Upper lobe of left lung (tissue), 4 donors: ENCODE measurements around the gene FOXP1.

Source experiments
- CTCF ChIP-seq, 6 experiments: fragments of 450-650 bp in 4 of 6; fragments of 200-600 bp in 2 of 6; sonication (generic) in 2 of 6; IDR thresholded peaks; one replicate each; pipeline ENCODE4 v1.5.1; 2016 to 2019; ENCODE audit warnings: antibody characterized with exemption in 6 of 6
- EP300 ChIP-seq, 4 donors: sonication (generic); formaldehyde crosslinking; IDR thresholded peaks; one replicate each; pipeline ENCODE4 v1.5.1; 2017; ENCODE audit warnings: antibody characterized with exemption in 4 of 4, control low read depth in 2 of 4
- POLR2A ChIP-seq, 4 donors: fragments of 450-650 bp; IDR thresholded peaks; one replicate each; pipeline ENCODE4 v1.5.1; 2016 to 2017; ENCODE audit warnings: antibody characterized with exemption in 4 of 4, mild to moderate bottlenecking in 2 of 4

- TF ChIP-seq CTCF (IDR thresholded peaks at IDR 0.05) (no peak), POLR2A (IDR thresholded peaks at IDR 0.05) (no peak), EP300 (IDR thresholded peaks at IDR 0.05) (no peak)
Observed at GRCh38 chr3:70977712-70978111, 605.8 kb downstream of the FOXP1 start.
